PC-9 (cell line): Measurements from ENCODE around the gene CTNNA3.

Experiments
- EZH2 ChIP-seq: fragments of 200-600 bp; sonication (generic); IDR thresholded peaks from 2 replicates; pipeline ENCODE4 v1.8.0; 2017; ENCODE audit warnings: antibody characterized with exemption, low read depth
- TF ChIP-seq, protein P1 (sequence below): fragments of 200-600 bp; sonication (generic); conservative IDR thresholded peaks from 2 replicates; pipeline ENCODE4 v1.6.1; 2017; ENCODE audit warnings: mixed run types, antibody characterized with exemption, mild to moderate bottlenecking, moderate library complexity

GRCh38 chr10:66717231-66717981 is 978.6 kb downstream of the CTNNA3 start:
- TF ChIP-seq, protein P1, sequence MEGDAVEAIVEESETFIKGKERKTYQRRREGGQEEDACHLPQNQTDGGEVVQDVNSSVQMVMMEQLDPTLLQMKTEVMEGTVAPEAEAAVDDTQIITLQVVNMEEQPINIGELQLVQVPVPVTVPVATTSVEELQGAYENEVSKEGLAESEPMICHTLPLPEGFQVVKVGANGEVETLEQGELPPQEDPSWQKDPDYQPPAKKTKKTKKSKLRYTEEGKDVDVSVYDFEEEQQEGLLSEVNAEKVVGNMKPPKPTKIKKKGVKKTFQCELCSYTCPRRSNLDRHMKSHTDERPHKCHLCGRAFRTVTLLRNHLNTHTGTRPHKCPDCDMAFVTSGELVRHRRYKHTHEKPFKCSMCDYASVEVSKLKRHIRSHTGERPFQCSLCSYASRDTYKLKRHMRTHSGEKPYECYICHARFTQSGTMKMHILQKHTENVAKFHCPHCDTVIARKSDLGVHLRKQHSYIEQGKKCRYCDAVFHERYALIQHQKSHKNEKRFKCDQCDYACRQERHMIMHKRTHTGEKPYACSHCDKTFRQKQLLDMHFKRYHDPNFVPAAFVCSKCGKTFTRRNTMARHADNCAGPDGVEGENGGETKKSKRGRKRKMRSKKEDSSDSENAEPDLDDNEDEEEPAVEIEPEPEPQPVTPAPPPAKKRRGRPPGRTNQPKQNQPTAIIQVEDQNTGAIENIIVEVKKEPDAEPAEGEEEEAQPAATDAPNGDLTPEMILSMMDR, result no peak
- no peak for TF ChIP-seq EZH2
